GM19397 (cell line): ENCODE results near the gene ADCY9.
"Not testable (repeated sequence)": the region's sequence is repeated elsewhere in the genome, so short reads cannot be mapped to it uniquely, and the experiment has no call there.

ENCODE experiments used
- ATAC-seq: cut with Tn5 transposase; IDR thresholded peaks from one replicate; pipeline ENCODE4 v1.9.1; 2021; ENCODE audit warnings: mild to moderate bottlenecking, moderate library complexity; ENCODE audit not compliant: unreplicated experiment

ADCY9 gene

DNA sequence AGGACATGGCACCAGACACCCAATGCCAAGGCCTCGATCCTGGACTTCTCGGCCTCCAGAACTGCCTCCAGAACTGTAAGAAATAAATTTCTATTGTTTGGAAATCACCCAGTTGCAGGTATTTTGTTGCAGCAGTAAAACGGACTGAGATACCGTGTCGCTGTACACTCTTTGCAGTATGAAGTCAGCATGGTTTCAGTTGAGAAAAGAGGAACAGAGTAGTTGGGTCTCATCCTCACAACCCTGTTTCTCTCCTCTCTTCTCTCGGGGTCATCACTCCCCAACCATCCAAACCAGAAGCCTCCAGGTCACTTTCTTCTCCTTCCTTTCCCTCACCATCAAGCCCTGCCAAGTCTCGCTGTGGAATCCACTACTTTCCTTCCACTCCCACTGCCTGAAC, 77.8 kb downstream of the ADCY9 start:
- no peak for ATAC-seq

DNA sequence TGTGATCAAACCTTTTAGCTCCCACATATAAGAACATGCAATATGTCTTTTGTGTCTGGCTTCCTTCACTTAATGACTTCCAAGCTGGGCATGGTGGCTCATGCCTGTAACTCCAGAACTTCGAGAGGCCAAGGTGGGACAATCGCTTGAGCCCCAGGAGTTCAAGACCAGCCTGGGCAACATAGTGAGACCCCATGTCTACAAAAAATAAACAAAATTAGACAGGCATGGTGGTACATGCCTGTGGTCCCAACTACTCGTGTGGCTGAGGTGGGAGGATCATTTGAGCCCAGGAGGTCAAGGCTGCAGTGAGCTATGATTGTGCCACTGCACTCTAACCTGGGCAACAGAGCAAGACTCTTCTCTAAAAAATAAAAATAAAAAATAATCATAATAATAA, 79.3 kb downstream of the ADCY9 start:
- not testable (repeated sequence) for ATAC-seq

DNA sequence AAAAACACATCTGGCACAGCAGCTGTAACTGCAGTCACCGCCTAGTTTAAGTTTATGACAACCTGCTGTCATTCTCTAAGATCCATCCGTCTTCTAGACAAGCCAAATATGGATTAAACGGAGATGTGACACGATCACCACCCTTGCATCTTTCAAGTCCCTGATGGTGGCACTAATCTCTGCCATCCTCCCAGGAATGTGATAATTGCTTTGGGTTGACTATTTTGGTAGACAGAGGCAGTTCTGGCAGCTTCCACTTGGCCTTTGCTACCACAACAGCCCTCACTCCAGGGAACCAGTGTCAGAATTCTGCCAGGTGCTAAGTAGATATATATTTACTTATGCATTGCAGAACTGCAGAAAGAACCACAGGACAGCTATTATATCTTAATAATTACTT, 81.3 kb downstream of the ADCY9 start:
- ATAC-seq: no peak

DNA sequence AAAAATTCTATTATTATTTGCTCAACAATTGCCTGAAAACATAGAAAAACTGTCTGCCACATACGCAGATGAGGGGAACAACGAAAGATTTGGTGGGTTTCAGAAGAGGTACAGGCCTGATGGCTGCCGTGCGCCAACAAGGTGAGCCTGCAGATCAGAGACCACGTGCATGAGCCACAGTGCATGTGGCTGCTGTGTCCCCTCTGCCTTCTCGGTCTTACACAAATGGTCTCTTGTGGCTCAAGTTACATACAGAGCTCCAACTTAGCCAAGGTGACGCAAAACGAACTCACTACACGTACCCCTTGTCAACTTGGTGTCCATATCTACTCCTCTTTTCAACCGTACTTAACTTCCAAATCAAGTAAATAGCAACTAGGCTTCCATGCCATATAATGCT, 82.3 kb downstream of the ADCY9 start:
- no peak for ATAC-seq

DNA sequence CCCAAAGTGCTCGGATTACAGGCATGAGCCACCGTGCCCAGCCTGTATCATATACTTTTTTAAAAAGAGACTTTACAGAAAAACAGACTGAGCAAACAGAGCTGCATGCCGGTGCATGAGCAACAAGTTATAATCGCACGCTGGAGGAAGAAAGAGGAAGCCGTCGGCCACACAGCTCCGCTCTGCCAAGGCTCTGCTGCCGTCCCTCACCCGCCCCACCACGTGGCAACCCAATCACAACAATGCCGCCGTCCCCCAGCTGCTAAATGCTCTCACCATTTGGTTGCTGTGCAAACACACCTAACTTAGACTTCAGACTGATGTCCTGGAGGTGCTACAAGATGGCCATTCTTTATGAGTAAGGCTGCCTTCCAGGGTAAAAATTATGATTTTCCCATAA, 83.5 kb downstream of the ADCY9 start:
- no peak for ATAC-seq

DNA sequence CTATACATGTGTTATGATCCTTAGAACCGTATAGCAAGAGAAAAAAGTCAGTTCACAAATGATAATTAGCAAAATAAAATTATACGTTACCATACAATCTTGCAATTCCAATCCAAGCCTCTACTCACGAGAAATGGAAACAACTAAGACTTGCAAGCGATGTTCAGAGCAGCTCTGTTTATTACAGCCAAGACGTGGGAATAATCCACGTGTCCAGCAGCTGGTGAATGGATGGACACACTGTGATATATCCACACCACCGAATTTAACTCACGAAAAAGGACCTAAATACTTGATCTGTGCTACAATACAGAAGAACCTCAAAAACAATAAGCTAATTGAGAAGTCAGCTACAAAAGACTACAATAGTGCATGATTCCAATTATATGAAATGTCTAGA, 88.1 kb downstream of the ADCY9 start:
- no peak for ATAC-seq

DNA sequence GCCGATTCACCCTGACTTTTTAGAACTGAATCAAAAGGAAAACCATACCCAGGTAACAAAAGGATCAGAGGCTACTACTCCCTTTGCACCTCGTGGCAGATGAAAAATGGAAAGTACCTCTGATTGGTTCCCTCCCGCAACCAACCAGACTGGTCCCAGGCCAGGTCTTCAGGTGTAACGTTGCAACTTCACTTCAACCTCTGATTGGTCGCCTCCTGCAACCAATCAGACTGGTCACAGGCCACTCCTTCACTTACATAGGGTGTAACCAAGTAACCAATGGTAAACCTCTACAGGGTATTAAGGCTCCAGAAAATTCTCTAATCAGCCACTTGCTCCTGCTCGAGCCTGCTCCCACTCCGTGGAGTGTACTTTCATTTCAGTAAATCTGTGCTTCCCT, 89.4 kb downstream of the ADCY9 start:
- no peak for ATAC-seq

DNA sequence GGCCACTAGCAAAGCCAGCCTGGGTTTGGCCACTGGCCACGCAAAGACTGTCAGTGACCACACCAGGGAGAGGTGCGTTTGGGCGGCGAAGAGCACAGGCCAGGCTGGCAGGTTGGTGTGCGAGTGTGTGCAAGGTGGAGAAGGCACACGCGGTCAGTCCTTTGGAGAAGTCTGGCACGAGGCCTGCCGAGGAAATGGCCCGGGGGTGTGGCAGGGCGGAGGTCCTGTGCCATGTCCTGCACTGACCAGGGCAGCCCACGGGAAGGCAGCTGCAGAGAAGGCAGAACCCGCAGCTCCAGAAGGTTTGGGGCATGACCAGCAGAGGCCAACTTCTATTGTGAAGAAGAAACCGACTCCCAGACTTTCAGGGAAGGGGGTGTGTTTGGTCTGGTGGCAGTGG, 90.8 kb downstream of the ADCY9 start:
- no peak for ATAC-seq

DNA sequence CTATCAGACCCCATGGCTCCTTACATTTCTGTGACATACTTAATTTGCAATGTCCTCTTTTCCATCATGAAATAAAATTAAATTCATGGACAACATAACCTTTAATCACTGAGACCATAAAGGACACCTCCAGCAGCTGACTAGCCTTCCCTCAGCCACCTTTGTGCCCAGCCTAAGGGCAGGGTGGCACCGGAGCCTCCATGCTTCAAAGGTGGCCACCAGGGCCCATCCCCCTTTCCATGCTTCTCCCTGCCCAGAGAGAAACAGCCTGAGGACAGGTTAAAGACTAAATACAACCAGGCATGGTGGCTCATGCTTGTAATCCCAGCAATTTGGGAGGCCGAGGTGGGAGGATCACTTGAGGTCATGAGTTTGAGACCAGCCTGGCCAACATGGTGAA, 94.3 kb downstream of the ADCY9 start:
- no peak for ATAC-seq

DNA sequence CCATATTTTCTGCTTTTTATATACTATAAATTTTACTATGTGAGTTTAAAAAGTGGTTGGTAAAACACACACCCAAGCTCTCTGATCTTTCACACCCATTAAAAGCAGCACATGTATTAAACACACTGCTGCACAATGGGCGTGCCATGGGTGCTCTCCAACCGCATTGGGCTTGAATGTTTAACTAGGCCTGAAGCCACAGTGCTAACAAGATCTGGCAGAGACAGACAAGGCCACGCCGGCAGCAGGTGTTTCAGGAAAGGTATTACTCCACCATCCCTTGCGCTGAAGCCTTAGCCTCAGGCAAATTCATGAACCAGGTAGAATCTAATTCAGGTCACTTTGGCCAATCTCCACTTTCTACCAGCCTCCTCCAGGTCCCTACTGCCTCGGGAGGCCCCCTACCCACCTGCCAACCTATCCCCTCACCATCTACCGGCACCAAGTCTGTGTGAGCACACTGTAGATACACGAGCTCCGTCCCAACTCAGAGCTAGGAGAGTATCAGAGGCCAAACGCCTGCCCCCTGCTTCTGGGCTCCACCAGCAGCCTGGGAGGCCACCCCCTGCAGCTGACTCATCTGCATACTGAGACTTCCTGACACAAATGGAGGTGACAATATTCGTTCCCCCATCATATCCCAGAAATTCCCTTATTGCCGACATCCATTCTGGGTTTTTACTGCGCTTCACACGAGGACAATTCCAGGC, 95.0 kb downstream of the ADCY9 start:
- no peak for ATAC-seq

DNA sequence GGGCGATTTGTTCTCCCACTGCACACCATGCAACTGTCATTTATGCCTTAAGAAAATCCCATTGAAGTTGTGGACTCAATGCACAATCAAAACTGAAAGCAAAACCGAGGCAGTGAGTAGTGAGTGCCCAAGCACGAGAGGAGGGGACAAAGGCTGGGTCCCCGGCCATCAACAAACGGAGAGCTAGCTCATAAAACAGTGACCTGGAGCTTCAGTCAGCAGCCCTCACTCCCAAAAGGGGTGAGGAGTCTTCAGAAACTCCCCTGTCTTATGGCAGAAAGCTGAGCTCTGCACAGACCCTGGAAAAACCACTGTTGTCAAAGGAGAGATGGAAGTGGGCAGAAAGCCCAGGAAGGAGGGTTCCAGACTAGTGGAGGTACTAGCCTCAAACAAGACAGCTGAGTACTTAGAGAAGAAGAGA, 96.9 kb downstream of the ADCY9 start:
- ATAC-seq: no peak

DNA sequence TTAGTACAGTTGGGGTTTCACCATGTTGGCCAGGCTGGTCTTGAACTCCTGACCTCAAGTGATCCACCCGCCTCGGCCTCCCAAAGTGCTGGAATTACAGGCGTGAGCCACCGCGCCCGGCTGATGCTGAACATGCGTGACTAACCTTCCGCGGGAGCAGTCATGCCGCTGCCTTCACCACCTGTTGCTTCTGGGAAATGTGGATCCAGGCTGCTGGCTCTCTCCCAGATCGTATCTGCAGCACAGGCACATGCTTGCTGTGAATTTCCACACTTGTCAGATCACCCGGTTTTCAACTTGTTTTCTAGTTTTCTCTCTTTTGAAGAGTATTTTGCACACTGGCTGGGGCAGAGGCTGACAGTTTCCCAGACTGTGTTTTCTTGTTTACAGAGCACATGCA, 97.9 kb downstream of the ADCY9 start:
- no peak for ATAC-seq

DNA sequence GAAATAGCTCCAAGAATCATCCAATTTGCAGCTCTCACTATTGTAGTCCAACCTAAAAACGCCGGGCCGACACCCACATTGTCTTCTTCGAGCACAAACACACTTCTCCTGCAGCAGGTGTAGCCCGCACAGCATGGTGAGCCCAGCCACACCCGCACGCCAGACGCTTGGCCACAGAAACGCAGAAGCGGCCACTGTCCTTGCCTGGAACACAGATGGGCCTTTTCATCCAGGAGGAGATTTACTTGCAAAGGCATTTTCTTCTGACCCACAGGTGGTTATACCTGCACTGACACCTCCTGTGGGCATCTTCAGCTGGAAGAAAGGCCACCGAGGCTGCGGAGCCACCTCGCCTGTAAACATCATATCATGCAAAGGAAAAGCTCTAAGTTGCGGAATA, 98.4 kb downstream of the ADCY9 start:
- ATAC-seq: no peak

DNA sequence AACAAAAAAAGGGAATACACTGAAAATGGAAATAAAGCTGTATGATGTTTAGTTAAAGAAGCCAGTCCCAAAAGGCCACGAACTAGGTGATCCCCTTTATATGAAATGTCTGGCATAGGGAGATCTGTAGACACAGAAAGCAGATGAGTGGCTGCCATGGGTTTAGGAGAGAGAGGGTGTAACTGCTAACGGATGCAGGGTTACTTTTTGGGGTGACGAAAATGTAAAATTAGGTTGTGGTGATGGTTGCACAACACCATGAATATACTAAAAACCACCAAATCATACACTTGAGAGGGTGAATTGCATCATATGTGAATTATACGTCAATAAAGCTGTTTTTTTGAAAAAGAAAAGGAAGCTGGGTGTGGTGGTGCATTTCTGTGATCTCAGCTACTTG, 99.6 kb downstream of the ADCY9 start:
- no peak for ATAC-seq

DNA sequence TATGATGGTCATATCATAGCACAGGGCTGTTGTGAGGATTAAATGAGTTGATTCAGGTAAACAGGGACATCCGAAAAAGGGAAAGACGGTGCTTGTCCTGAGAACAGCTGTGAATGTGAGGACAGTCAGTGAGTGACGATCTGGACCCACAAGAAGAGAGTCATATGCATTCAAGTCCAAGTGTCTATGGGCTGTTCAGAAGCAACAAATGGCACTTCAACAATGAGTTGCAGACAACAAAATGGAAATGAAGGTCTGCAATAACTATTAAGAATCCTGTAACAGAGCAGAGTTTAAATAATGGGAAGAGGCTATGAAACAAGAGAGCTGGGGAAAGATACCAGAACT, 100.3 kb downstream of the ADCY9 start:
- ATAC-seq: no peak

DNA sequence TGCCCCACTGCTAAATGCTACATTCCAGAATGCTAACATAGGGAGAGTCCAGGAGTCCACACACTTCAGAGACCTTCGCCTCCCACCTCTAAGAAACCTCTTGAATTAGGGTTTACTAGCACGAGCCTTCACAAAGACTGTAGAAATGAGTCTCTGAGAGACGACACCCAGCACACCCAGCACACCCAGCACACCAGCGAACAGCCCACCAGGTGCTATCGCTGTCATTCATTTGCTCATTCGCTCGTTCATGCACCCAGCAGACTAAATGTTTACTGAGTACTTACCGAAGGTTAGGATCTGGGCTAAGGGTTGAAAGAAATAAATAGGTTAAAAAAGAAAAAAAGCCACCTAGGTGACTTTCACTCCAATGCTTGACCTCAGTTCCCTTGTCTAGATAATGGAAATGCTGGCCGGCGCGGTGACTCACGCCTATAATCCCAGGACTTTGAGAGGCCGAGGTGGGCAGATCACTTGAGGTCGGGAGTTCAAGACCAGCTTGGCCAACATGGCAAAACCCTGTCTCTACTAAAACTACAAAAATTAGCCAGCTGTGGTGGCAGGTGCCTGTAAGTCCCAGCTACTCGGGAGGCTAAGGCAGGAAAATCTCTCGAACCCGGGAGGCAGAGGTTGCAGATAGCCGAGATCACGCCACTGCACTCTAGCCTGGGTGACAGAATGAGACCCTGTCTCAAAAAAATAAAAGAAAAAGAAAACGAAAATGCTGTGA, 100.8 kb downstream of the ADCY9 start:
- no peak for ATAC-seq

DNA sequence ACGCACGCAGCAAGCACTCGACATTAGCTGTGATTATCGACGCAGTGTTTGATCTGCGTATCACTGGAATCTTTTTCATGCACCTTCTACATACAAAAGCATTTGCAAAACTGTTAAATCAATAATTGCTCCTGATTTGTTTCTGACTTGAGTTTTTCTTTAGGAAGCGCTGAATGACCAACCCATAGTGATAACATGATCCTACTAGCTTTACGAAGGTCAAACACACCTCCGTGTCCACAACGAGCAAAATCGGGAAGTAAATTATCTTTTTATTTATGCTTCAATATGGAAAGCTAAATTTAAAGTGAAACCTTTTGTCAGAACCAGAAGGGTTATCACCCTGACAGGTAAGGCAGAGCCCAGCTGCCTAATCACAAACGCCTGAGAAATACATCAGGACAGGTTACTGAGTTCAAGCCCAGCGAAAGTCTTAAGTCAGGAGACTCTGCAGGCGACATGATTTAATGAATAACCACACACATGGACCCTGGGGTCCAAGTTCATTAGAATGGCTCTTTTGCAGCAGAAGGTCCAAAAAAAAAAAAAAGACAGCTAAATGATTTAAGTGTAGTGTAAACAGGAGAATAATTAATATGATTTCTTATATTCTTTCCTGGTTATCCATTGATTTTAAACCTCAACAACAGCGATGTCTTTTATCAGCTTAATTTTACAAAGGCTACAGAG, 104.2 kb downstream of the ADCY9 start:
- no peak for ATAC-seq

DNA sequence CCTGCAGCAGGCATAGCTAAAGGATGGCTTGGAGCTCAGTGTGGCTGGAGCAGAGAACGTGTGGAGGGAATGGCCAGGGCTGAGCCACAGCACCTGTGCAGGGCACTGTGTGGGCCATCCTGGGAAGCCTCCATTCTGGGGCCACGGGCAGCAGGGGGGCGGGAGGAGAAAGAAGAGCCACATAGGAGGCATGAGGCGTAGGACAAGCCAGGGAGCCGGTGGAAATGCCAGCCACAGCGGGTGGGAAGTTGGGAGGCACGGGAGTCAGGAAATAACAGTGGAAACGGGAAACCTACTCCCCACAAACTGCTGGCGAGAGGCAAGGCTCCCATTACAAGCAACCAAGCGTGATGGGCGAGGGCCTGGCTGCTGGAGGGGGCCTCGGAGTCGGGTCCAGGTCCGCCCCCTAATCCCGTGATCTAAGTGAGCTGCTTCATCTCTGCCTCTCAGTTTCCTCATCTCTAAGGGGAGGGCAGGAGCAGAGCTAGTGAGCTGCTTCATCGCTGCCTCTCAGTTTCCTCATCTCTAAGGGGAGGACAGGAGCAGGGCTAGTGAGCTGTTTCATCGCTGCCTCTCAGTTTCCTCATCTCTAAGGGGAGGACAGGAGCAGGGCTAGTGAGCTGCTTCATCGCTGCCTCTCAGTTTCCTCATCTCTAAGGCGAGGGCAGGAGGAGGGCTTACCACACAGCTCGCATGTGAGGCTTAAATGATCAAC, 104.9 kb downstream of the ADCY9 start:
- ATAC-seq: no peak

DNA sequence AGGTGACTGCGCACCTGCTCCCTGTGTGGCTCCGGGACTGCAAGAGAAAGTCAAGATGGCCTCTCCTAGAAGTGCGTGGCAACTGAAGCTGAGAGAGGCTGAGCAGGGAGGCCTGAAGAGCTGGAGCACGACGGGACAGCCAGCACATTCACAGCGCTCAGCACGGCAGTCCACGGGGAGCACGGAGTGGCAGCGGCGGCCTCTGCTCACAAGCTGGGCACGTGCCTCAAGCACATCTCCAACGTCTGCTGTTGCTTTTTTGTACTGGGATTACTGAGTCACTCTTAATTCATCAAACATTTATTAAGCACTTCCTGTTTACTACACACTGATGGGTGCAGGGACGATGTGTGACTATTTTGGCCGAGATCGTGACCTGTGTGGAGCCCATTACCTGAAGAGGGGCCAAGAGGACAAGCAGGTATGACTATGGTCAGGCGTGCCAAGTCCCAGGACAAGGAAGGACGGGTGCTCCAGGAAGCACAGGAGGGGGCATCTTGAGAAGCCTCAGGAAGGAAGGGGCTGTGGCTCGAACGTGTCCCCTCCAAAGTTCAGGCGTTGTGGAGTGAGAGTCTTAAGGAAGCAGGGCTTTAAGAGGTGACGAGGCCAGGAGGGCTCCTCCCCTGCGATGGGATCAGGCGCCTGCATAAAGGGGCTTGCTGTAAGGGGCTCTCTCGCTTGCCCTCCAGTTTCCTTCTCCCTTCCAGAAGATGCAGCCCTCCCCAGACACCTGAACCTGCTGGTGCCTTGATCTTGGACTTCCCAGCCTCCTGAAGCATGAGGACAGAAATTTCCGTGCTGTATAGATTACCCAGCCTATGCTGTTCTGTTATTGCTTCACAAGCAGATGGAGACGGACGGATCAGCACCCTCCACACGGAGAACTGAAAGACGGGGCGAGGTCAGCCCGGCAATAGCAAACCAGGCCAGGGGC, 105.8 kb downstream of the ADCY9 start:
- no peak for ATAC-seq

DNA sequence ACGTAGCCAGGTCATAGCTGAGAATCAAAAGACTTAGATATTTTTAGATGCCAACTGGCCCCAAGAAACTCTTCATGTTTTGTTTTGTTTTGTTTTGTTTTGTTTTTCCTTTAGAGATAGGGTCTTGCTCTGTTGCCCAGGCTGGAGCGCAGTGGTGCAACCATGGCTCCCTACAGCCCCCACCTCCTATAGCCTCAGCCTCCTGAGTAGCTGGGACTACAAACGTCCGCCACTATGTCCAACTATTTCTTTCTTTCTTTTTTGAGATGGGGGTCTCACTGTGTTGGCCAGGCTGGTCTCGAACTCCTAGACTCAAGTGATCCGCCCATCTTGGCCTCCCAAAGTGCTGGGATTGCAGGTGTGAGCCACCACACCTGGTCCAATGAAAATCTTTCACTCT, 107.1 kb downstream of the ADCY9 start:
- ATAC-seq: no peak

DNA sequence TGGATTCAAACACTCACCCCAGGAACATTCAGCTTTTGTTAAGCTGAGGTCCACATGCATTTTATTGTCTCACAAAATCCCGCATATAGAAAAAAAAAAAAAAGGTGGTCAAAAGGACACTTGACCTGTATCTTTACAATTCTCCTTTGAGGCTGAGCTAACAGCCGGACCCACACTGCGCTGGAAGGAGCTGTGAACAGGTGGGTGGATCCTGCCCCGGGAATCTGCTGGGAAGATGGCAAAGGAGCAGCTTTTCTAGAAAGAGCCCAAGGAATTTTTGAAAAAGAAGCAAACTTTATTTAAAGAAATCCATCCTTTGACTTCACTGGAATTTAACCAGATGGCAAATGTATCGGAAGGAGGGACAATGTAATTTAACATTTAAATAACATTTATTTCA, 108.1 kb downstream of the ADCY9 start:
- no peak for ATAC-seq
